T47D (cell line): ENCODE data around the gene USP48.

ENCODE experiments used
- DNase-seq, 2 experiments: peaks; one replicate each; pipeline versions ENCODE4 v3.0.0 to v3.0.0-alpha.2; 2011 to 2012; ENCODE audit warnings: low read depth in 1 of 2, low spot score in 1 of 2
- JUND ChIP-seq: IDR thresholded peaks from 2 replicates; pipeline ENCODE4 v1.6.1; 2012; ENCODE audit warnings: low read depth
- in situ Hi-C: cut with HindIII; loops from 2 replicates; pipeline ENCODE4 v1.10.0; 2016; ENCODE audit warnings: low sequenced_read_pairs, low pct_unique_long_range_greater_than_20kb

The USP48 gene

GRCh38 chr1:21743476-21743875 is 39.5 kb downstream of the USP48 start:
- TF ChIP-seq JUND: no peak
- in situ Hi-C loops: no loop called here
- DNase-seq: no peak

GRCh38 chr1:21742578-21742977 is 40.4 kb downstream of the USP48 start:
- in situ Hi-C loops: no loop called here
- no peak for DNase-seq
- no peak for TF ChIP-seq JUND

- no peak for DNase-seq
- in situ Hi-C loops: no loop called here
- TF ChIP-seq JUND: no peak
These were observed 41.7 kb downstream of the USP48 start for GRCh38 chr1:21741206-21741605.

GRCh38 chr1:21736876-21737275 is 46.1 kb downstream of the USP48 start:
- no peak for DNase-seq
- in situ Hi-C loops: no loop called here
- no peak for TF ChIP-seq JUND

GRCh38 chr1:21736011-21736410 is 46.9 kb downstream of the USP48 start:
- in situ Hi-C loops: no loop called here
- TF ChIP-seq JUND: no peak
- DNase-seq: no peak

GRCh38 chr1:21734526-21734925 is 48.4 kb downstream of the USP48 start:
- no peak for TF ChIP-seq JUND
- no peak for DNase-seq
- in situ Hi-C loops: no loop called here

GRCh38 chr1:21732664-21733063 is 50.3 kb downstream of the USP48 start:
- TF ChIP-seq JUND: no peak
- in situ Hi-C loops: no loop called here

GRCh38 chr1:21725748-21726392 is 57.1 kb downstream of the USP48 start:
- no peak for TF ChIP-seq JUND
- DNase-seq: no peak
- in situ Hi-C loops: no loop called here

More at GRCh38 chr1:21732664-21733063, 50.3 kb downstream of the USP48 start:
- no peak for DNase-seq

- DNase-seq: no peak
- in situ Hi-C loops: no loop called here
- TF ChIP-seq JUND: no peak
These were observed 58.4 kb downstream of the USP48 start for GRCh38 chr1:21724570-21724969.

- no peak for TF ChIP-seq JUND
- in situ Hi-C loops: no loop called here
- DNase-seq: no peak
These were observed 58.9 kb downstream of the USP48 start for GRCh38 chr1:21724098-21724497.

- DNase-seq: no peak
- TF ChIP-seq JUND: no peak
- in situ Hi-C loops: no loop called here
These were observed 61.5 kb downstream of the USP48 start for GRCh38 chr1:21721295-21721985.

- DNase-seq: no peak
- no peak for TF ChIP-seq JUND
- in situ Hi-C loops: no loop called here
These were observed 66.8 kb downstream of the USP48 start for GRCh38 chr1:21716169-21716568.

GRCh38 chr1:21707891-21708290 is 75.1 kb downstream of the USP48 start:
- DNase-seq: no peak
- in situ Hi-C loops: no loop called here
- no peak for TF ChIP-seq JUND
